ENCODE results near the gene QPCTL.
"Not testable (repeated sequence)": the region's sequence is repeated elsewhere in the genome, so short reads cannot be mapped to it uniquely, and the experiment has no call there.

The QPCTL gene

DNA sequence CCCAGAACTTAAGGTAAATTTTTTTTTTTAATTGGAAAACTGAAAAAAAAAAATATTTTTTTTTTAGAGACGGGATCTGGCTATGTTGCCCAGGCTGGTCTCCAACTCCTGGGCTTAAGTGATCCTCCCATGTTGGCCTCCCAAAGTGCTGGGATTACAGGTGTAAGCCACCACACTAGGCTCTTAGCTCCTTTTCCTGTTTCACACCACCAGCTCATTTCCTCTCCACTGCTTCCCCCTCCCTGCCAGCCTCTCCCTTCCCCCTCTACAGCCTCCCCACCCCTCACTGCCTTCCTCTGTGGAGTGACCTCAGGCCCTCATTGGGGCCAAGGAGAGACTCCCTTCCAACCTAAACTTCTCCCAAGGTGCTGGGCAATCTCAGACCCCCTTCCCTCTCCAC lies 28.7 kb upstream of the QPCTL start:
- no peak overlapping the region for H3K4me3 Mint-ChIP-seq
- peaks cover 61% of the 10 kb centered on the region for H3K27me3 Mint-ChIP-seq
- H3K27ac Mint-ChIP-seq = no peak overlapping the region

DNA sequence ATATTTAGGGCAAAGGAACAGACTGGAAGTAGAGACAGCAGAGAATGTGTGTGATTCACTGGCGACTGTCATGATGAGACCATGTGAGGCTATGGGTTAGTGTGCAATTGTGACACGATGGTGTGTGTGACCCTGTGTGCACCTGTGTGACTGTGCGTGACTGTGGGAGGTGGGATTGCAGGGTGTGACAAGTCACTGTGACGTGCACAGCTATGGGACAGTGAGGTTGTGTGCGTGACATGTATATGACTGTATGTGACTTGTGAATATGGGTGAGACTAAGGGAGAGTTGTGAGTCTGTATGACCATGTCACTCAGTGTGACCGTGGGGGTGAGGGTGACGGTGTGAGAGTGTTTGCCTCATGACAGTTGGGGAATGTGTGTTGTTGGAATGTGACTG lies 27.9 kb upstream of the QPCTL start:
- H3K27me3 Mint-ChIP-seq = peaks cover 62% of the 10 kb centered on the region
- no peaks in the 10 kb centered on the region for H3K36me3 Mint-ChIP-seq (ENCODE audit: low read depth)
- intact Hi-C loops (cut with micrococcal nuclease) = no loop called here
- H3K4me1 Mint-ChIP-seq (ENCODE audit: low read depth) = peaks cover 35% of the 10 kb centered on the region
- no peak overlapping the region for H3K4me3 Mint-ChIP-seq
- H3K9me3 Mint-ChIP-seq = no peaks in the 10 kb centered on the region
- no peak overlapping the region for H3K27ac Mint-ChIP-seq

More for the DNA sequence above, 28.7 kb upstream of the QPCTL start:
- H3K9me3 Mint-ChIP-seq = no peaks in the 10 kb centered on the region
- peaks cover 28% of the 10 kb centered on the region for H3K4me1 Mint-ChIP-seq (ENCODE audit: low read depth)
- intact Hi-C loops (cut with micrococcal nuclease) = no loop called here
- no peaks in the 10 kb centered on the region for H3K36me3 Mint-ChIP-seq (ENCODE audit: low read depth)

GRCh38 chr19:45667620-45668341 lies 24.7 kb upstream of the QPCTL start, which contains the start of gene GIPR:
Gene GIPR (plus strand): TSS chr19:45668221. CDS start chr19:45669521, 1,300 bp downstream.
- intact Hi-C loops (cut with micrococcal nuclease) = no loop called here
- H3K4me1 Mint-ChIP-seq (ENCODE audit: low read depth) = peaks cover 53% of the 10 kb centered on the region

GRCh38 chr19:45668342-45668871 lies 24.1 kb upstream of the QPCTL start:
- Mint-ChIP-seq H3K9me3 (no peaks in the 10 kb centered on the region), H3K27me3 (peaks cover 70% of the 10 kb centered on the region), H3K36me3 (ENCODE audit: low read depth) (no peaks in the 10 kb centered on the region), H3K4me1 (ENCODE audit: low read depth) (peaks cover 53% of the 10 kb centered on the region), H3K4me3 (peak overlapping the region; percentile 73), H3K27ac (peak overlapping the region; percentile 66)
- intact Hi-C loops (cut with micrococcal nuclease) = no loop called here

More at GRCh38 chr19:45667620-45668341, 24.7 kb upstream of the QPCTL start, which contains the start of gene GIPR:
- H3K27ac Mint-ChIP-seq = peak within 1 kb of the TSS; percentile 66
- H3K27me3 Mint-ChIP-seq = peaks cover 66% of the 10 kb centered on the region
- no peaks in the 10 kb centered on the region for H3K36me3 Mint-ChIP-seq (ENCODE audit: low read depth)
- H3K9me3 Mint-ChIP-seq = no peaks in the 10 kb centered on the region
- peak within 1 kb of the TSS; percentile 73 for H3K4me3 Mint-ChIP-seq

DNA sequence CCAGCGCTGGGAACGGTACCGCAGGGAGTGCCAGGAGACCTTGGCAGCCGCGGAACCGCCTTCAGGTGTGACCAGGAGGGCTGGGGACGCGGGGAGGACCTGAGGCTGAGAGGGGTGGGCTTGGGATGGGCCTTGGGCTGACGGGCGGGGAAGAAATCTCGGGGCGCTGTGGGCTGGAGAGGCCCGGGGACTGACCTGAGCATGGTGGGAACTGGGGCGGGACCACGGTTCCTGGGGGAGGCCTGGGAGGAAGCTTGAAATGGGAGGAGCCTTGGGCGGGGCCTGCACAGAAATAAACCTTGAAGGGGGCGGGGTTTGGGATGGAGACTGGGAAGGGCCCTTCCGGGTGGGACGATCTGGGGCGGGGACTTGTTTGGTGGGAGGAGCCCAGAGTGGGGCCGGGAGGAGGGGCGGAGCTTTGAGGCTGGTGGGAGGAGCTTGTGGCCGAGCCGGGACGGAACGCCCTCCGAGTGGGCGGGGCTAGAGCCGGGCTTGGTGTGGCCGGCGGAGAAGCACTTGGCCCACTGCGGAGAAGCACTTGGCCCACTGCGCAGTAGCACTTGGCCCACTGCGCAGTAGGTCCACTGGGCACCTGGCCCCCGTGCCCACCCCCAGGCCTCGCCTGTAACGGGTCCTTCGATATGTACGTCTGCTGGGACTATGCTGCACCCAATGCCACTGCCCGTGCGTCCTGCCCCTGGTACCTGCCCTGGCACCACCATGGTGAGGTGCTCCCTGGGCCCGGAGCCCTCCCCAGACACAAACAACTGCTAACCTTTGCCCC lies 21.6 kb upstream of the QPCTL start:
- intact Hi-C loops (cut with micrococcal nuclease) = no loop called here
- Mint-ChIP-seq H3K9me3 (no peaks in the 10 kb centered on the region), H3K27ac (no peak overlapping the region), H3K36me3 (ENCODE audit: low read depth) (no peaks in the 10 kb centered on the region), H3K4me1 (ENCODE audit: low read depth) (peaks cover 48% of the 10 kb centered on the region), H3K4me3 (peak overlapping the region; percentile 49), H3K27me3 (peaks cover 80% of the 10 kb centered on the region)

GRCh38 chr19:45674946-45675345 lies 17.5 kb upstream of the QPCTL start:
- H3K4me3 Mint-ChIP-seq = no peak overlapping the region
- peaks cover 48% of the 10 kb centered on the region for H3K4me1 Mint-ChIP-seq (ENCODE audit: low read depth)
- no peaks in the 10 kb centered on the region for H3K9me3 Mint-ChIP-seq
- intact Hi-C loops (cut with micrococcal nuclease) = no loop called here
- H3K27ac Mint-ChIP-seq = no peak overlapping the region
- H3K27me3 Mint-ChIP-seq = peaks cover 83% of the 10 kb centered on the region
- H3K36me3 Mint-ChIP-seq (ENCODE audit: low read depth) = no peaks in the 10 kb centered on the region

GRCh38 chr19:45676851-45677263 lies 15.6 kb upstream of the QPCTL start:
- Mint-ChIP-seq H3K27ac (peak overlapping the region; percentile 61), H3K9me3 (no peaks in the 10 kb centered on the region), H3K36me3 (ENCODE audit: low read depth) (no peaks in the 10 kb centered on the region), H3K27me3 (peaks cover 84% of the 10 kb centered on the region), H3K4me3 (peak overlapping the region; percentile 58), H3K4me1 (ENCODE audit: low read depth) (peaks cover 42% of the 10 kb centered on the region)
- intact Hi-C loops (cut with micrococcal nuclease) = no loop called here

- H3K27me3 Mint-ChIP-seq = peaks cover 82% of the 10 kb centered on the region
- H3K27ac Mint-ChIP-seq = no peak overlapping the region
- intact Hi-C loops (cut with micrococcal nuclease) = no loop called here
- H3K9me3 Mint-ChIP-seq = no peaks in the 10 kb centered on the region
- no peaks in the 10 kb centered on the region for H3K36me3 Mint-ChIP-seq (ENCODE audit: low read depth)
- H3K4me1 Mint-ChIP-seq (ENCODE audit: low read depth) = peaks cover 46% of the 10 kb centered on the region
- H3K4me3 Mint-ChIP-seq = peak overlapping the region; percentile 55
Observed at GRCh38 chr19:45677351-45678230, 14.9 kb upstream of the QPCTL start.

DNA sequence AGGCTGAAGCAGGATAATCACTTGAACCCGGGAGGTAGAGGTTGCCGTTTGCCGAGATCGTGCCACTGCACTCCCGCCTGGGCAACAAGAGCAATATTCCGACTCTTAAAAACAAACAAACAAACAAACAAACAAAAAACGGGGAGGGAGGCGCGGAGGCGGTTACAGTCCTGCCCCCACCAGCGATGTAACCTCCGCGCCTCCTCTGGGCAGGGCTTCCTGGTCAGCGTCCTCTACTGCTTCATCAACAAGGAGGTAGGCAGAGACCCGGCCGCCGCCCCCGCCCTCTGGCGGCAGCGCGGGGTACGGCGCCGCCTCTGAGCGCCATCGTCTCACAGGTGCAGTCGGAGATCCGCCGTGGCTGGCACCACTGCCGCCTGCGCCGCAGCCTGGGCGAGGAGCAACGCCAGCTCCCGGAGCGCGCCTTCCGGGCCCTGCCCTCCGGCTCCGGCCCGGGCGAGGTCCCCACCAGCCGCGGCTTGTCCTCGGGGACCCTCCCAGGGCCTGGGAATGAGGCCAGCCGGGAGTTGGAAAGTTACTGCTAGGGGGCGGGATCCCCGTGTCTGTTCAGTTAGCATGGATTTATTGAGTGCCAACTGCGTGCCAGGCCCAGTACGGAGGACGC lies 11.0 kb upstream of the QPCTL start:
- H3K27ac Mint-ChIP-seq = peak overlapping the region; percentile 35
- H3K9me3 Mint-ChIP-seq = no peaks in the 10 kb centered on the region
- peaks cover 32% of the 10 kb centered on the region for H3K4me1 Mint-ChIP-seq (ENCODE audit: low read depth)
- peak overlapping the region; percentile 72 for H3K4me3 Mint-ChIP-seq
- H3K27me3 Mint-ChIP-seq = peaks cover 53% of the 10 kb centered on the region
- peaks cover 37% of the 10 kb centered on the region for H3K36me3 Mint-ChIP-seq (ENCODE audit: low read depth)
- intact Hi-C loops (cut with micrococcal nuclease) = no loop called here

GRCh38 chr19:45682117-45682516 lies 10.3 kb upstream of the QPCTL start:
- Mint-ChIP-seq H3K9me3 (no peaks in the 10 kb centered on the region), H3K36me3 (ENCODE audit: low read depth) (peaks cover 44% of the 10 kb centered on the region), H3K4me3 (no peak overlapping the region), H3K4me1 (ENCODE audit: low read depth) (peaks cover 25% of the 10 kb centered on the region), H3K27ac (no peak overlapping the region), H3K27me3 (peaks cover 48% of the 10 kb centered on the region)
- intact Hi-C loops (cut with micrococcal nuclease) = no loop called here

DNA sequence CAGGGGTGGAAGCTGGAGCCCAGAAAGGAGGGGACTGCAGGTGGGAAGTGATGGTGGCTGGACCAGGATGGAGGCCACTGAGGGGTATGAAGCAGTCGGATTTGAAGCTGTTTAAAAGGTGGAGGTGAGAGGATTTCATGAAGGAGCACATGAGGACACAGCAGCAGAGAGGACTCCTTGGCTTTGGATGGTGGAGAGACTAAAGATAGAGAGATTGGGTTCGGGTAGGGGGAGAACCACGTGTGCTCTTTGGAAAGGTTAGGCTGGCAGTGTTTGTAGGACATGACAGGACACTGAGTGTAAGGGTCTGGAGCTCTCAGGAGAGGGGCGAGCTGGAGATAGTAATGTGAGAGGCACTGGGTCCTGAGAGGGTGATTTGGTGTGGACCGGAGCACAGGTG lies 9.6 kb upstream of the QPCTL start:
- H3K4me3 Mint-ChIP-seq = no peak overlapping the region

DNA sequence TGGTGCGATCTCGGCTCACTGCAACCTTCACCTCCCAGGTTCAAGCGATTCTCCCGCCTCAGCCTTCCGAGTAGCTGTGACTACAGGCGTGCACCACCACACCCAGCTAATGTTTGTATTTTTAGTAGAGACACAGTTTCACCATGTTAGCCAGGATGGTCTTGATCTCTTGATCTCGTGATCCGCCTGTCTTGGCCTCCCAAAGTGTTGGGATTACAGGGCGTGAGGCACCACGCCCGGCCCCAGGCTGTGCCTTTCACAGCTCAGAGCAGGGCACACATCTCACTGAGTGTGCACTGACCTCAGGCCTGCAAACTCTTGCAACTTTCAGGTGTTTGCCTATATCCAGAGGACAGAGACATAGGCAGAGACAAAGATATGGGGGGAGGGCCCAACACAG lies 7.4 kb upstream of the QPCTL start:
- H3K4me3 Mint-ChIP-seq; H3K27ac Mint-ChIP-seq; intact Hi-C loops (cut with micrococcal nuclease); H3K9me3 Mint-ChIP-seq: not testable (repeated sequence)
- H3K36me3 Mint-ChIP-seq (ENCODE audit: low read depth) = peaks cover 67% of the 10 kb centered on the region
- peaks cover 14% of the 10 kb centered on the region for H3K4me1 Mint-ChIP-seq (ENCODE audit: low read depth)
- peaks cover 21% of the 10 kb centered on the region for H3K27me3 Mint-ChIP-seq

More for the DNA sequence above, 9.6 kb upstream of the QPCTL start:
- peaks cover 51% of the 10 kb centered on the region for H3K36me3 Mint-ChIP-seq (ENCODE audit: low read depth)
- H3K27ac Mint-ChIP-seq = no peak overlapping the region
- peaks cover 18% of the 10 kb centered on the region for H3K4me1 Mint-ChIP-seq (ENCODE audit: low read depth)
- intact Hi-C loops (cut with micrococcal nuclease) = no loop called here
- no peaks in the 10 kb centered on the region for H3K9me3 Mint-ChIP-seq
- peaks cover 41% of the 10 kb centered on the region for H3K27me3 Mint-ChIP-seq

DNA sequence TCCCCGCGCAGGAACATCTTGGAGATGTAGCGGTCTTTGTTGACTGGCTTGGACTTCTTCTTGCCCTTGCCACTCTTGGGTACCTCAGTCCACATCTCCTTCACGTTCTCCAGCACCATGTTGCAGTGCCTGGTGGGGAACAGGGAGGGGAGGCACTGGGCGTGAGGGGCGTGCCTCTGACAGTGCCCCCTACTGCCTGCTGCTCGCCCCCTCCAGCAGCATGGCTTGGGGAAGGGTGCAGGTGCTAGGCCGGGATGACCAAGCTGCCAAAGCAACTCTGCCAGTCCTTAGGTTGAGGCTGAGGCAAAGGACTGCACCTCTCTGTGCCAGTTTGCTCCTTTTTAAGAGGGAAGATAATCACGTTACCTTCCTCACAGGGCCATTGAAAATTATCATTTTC lies 4.9 kb upstream of the QPCTL start:
- Mint-ChIP-seq H3K27me3 (peaks cover 2% of the 10 kb centered on the region), H3K4me3 (no peak overlapping the region), H3K36me3 (ENCODE audit: low read depth) (peaks cover 76% of the 10 kb centered on the region), H3K4me1 (ENCODE audit: low read depth) (peaks cover 5% of the 10 kb centered on the region), H3K27ac (no peak overlapping the region), H3K9me3 (no peaks in the 10 kb centered on the region)
- intact Hi-C loops (cut with micrococcal nuclease) = no loop called here

Data from dendritic cell treated with granulocyte-macrophage colony-stimulating factor and Interleukin-4, amounts not matched to agents 40 ng/mL and 50 ng/mL, for 4 days (primary cell).